GM18498 (cell line): ENCODE data around the gene SGCD.
A peak's percentile ranks its signal among the peaks of the same experiment; 100 is the strongest.

Experiments used
- ATAC-seq: cut with Tn5 transposase; IDR thresholded peaks from one replicate; pipeline ENCODE4 v1.9.1; 2021; ENCODE audit warnings: mild to moderate bottlenecking, moderate library complexity; ENCODE audit not compliant: unreplicated experiment

Gene SGCD

GRCh38 chr5:156755421-156756087 lies 428.6 kb downstream of the SGCD start:
- no peak for ATAC-seq

- ATAC-seq, result no peak
Observed at GRCh38 chr5:156758011-156758791, 431.2 kb downstream of the SGCD start.

DNA sequence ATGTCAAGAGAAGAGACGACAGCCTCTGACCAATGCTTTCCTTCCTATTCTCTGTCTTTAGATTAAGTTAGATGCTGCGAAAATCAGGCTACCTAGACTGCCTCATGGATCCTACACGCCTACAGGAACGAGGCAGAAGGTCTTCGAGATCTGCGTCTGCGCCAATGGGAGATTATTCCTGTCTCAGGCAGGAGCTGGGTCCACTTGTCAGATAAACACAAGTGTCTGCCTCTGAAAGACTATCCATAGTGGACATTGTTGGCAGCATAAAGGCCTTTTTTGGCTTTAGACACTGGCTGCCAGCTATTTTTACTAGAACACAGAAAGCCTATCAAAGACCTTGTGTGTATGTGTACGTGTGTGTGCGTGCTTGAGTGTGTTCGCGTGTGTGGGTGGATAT lies 432.2 kb downstream of the SGCD start:
- ATAC-seq, result no peak

- no peak for ATAC-seq
Observed at GRCh38 chr5:156762771-156763170, 435.8 kb downstream of the SGCD start.

DNA sequence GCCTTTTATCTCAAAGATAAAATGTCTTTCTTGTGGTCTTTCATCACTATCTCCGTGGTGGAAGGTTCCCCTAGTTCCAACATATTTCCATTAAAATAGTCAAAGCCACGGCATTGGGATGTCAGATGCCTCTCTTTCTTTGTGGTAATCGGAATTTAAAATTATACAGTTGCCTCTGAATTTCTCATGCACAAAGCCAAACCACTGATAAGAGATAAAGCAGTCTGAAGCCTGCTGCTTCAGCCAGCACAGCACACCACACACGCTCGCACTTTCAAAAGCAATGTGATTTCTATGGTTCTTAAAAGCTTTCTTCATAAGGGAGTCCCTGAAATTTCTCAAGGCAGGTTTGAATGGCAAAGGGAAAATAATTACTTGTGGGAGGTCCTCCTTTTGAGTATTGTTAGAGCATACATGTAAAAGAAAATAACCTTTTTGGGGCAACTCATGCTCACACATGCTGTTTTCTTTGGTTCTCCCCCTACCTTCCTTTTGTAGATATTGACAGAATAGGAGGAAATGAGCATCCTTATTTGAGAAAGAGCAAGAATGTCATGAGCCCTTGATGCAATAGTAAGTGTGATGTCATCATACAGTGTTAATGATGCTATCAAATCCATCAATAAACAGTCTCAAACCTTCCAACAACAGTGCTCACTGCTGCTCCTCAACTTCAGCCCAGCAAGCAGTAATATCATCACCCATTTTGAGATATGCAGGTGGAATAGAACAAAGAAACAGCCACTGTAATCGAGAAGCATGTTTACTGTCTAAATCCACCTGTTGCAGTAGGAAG lies 437.4 kb downstream of the SGCD start:
- ATAC-seq, result no peak

GRCh38 chr5:156774273-156774672 lies 447.3 kb downstream of the SGCD start:
- ATAC-seq, result no peak

GRCh38 chr5:156778139-156778706 lies 451.3 kb downstream of the SGCD start:
- ATAC-seq, result peak; percentile 52

GRCh38 chr5:156778752-156779151 lies 451.8 kb downstream of the SGCD start:
- no peak for ATAC-seq

DNA sequence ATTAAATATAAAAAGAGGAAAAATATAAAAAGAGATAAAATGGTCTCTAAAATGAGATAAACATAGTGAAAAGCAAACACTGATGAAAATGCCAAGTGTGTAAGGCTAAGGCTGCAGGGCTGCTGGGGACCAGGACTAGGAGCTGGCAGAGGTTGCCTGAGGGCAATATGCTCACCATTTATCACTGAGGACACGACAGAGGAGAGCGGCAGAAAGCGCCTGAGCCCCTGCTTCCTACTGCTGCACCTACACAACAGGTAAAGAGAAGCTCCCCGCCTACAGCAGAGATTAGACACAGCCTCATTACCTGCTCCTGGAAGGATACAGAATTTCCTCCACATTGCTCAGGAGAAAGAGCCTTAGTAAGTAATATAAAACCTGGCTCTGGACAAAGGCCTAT lies 452.5 kb downstream of the SGCD start:
- ATAC-seq, result no peak

GRCh38 chr5:156783092-156783491 lies 456.1 kb downstream of the SGCD start:
- ATAC-seq, result no peak

DNA sequence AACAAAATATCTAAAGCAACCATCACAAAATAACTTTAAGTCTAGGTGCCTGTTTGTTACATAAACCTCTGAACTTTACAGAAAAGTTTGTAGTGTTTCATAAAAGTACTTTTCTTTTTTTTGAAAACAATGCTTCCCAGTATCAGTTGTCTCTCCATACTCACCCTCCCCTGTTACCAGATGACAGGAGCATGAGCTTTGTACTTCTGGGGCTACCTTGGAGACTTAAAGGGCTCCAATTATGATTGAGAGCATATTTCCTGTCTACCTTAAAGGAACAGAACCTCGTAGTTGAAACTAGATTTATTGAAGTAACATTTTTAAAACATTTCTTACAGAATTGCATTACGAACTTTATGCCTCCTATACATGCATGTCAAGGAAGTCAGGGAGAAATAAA lies 467.7 kb downstream of the SGCD start:
- ATAC-seq, result no peak

GRCh38 chr5:156798201-156798600 lies 471.2 kb downstream of the SGCD start:
- no peak for ATAC-seq

GRCh38 chr5:156799171-156799570 lies 472.2 kb downstream of the SGCD start:
- no peak for ATAC-seq

DNA sequence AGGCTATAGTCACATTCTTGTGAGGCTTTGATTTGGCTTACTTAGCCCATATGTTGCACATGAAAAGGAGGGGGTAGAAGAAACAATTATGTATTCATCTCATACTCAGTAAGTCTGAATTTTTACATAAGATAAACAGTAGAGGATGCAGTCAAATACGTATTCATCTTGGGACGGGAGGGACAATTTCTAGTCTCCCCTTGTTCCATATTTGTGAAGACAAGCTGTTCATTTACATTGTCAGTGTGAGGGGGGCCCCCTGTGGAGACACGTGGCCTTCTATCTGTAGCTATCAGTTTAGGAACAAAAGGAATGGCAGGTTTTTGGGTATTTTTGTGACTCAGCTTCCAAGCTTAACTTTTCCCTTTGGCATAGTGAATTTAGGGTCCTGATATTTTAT lies 474.0 kb downstream of the SGCD start:
- no peak for ATAC-seq

DNA sequence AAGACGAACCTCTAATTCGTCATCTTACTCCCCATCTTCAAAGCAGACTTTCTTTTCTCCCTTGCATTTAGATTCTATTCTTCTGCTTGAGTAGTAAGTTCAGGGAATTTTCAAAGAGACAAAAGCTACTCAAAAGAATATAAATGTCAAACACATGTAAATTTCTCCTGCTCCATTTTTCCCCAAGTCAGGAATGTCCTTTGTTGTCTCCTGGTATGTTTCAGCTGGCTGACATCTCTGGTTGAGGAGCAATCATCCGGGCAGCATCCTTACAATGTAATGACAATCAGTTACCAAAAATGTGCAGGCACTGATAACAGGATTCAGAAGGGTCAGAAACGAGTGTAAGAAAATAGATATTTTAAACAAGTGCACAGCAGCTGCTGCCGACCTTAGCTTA lies 475.5 kb downstream of the SGCD start:
- no peak for ATAC-seq

DNA sequence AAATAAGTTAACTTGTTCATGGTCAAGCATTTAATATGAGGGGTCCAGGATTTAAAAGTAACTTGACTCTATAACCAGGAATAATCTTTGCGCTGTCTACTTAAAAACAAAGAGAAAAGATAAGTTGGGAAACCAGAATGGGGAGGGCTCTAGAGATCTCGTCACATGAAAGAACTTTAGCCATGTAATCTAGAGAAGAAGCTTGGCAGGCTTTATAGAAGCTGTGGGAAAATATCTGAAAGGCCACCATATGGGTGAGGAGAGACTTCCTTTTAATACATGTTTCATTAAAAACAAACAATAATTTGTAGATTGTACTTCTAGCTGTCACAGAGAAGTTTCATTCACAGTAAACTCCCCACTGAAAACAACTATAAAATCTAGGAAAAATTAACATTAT lies 476.4 kb downstream of the SGCD start:
- ATAC-seq, result no peak

DNA sequence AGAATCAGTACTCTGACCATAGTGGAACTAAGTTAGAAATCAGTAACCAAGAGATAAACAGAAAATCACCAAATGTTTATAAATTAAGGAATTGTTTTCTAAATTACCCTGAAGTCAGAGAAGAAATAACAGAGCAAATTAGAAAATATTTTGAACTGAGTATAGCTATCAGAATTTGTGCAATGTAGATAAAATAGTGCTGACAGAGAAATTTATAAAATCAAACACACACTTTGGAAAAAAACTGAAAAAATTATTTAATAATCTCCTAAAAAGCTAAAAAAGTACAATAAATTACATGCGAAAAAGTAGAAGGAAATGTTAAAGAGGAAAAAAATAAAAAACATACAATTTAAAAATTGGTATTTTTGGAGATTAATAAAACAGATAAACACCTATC lies 486.0 kb downstream of the SGCD start:
- ATAC-seq, result no peak

DNA sequence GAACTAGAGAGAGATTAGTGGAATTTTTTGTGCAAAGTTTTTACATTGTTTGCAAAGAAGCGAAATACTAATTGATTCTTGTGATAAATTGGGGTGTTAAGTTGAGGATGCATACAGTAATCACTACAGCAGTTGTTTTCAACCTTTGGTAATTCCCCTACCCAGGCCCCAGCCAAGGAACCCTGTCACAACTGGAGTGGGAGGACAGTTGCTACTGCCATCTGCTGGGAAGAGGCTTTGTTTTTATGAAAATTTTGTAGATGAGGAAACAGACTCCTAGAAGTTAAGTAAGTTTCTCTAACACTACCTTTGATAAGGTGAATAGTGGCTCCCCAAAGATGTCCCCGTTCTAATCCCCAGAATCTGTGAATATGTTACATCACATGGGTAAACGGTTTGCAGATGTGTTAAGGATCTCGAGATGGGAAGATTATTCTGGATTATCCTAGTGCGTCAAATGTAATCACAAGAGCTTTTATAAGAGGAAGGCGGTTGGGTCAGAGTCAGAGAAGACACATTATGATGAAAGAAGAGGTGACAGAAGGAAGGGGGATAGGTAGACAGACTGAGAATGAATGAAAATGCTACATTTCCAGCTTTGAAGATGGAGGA lies 489.1 kb downstream of the SGCD start:
- ATAC-seq, result peak; percentile 73
